GM18499 (cell line): ENCODE data around the gene AOC2.
"Not testable (repeated sequence)": the region's sequence is repeated elsewhere in the genome, so short reads cannot be mapped to it uniquely, and the experiment has no call there.

Experiments
- ATAC-seq: cut with Tn5 transposase; IDR thresholded peaks from one replicate; pipeline ENCODE4 v1.9.1; 2021; ENCODE audit warnings: moderate number of reproducible peaks; ENCODE audit not compliant: insufficient read depth, unreplicated experiment

AOC2 gene

GRCh38 chr17:42832213-42832933, 12.0 kb upstream of the AOC2 start:
- no peak for ATAC-seq

DNA sequence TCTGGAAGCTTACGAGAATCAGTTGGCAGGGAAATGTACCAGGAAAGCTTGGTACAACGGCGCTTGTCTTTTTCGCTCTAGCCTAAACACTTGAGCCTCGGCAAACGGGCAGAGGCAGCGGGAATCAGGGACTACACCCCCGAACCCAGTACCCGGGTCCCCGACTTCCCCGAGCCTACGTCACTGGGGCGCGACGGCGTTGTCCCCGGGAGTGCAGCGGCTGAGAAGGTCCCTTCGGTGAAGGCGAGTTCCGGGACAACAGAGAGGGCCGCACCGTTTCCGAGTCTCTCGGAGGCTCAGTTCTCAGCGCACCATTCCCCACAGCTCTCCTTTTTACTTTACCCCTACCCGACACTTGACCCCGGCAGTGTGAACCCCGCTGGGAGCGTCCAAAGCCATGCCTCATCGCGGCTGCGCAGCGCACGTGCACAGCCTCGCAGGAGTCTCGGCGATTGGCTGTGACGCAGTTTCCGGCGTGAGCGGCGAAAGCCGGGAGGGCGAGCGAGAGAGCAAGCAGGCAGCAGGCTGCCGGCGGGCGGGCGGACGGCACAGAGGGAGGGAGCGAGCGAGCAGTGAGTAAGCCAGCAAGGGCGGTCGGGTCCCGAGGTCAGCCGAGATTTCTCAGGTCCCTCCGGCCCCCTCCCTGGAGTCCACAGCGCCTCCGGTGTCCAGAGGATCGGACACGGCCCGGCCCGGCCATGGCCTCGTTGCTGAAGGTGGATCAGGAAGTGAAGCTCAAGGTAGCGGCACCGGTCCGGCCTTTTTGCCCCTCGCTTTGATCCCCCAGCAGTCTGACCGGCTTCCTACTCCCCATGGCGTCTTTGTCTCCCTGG, 11.2 kb upstream of the AOC2 start, which contains the start of gene PSME3:
TSS of gene PSME3 (plus strand) at position 464 of the 833 bp plus-strand sequence. CDS start at position 699, 235 bp downstream.
- no peak for ATAC-seq

GRCh38 chr17:42833767-42834422, 10.5 kb upstream of the AOC2 start:
- no peak for ATAC-seq

- no peak for ATAC-seq
Measured at GRCh38 chr17:42835732-42836131, 8.6 kb upstream of the AOC2 start.

DNA sequence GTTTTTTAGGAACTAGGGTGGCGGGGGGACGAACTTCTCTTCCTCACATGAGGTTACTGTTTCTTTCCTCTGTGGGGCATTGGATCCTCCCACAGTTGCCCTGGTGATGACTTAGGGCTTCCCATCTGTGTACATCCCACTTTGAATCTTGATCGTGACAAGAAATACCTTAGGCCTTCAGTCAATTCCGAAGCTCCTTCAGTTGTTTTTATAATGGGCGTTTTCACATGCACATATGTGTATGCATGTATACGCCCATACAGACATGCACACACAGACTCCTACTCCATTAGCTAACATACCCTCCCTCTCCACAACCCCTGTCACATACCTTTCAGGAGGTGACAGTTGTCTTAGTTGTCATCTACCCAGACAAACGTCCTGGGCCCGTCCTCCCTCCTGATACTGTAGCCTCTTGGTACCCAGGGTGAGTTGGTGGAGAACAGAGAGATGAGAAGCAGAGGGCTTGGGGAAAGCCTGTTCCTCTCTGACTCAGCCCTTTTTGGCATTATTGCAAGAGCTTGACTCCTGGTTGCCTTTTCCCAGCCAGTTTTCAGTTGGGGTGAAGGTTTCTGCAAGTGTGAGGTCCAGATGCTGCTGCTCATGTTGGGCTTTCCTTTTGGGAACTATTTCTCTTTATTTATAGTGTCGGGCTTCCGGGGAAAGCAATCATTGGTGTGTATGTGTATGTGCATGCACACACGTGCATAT, 2.2 kb upstream of the AOC2 start:
- ATAC-seq, result no peak

DNA sequence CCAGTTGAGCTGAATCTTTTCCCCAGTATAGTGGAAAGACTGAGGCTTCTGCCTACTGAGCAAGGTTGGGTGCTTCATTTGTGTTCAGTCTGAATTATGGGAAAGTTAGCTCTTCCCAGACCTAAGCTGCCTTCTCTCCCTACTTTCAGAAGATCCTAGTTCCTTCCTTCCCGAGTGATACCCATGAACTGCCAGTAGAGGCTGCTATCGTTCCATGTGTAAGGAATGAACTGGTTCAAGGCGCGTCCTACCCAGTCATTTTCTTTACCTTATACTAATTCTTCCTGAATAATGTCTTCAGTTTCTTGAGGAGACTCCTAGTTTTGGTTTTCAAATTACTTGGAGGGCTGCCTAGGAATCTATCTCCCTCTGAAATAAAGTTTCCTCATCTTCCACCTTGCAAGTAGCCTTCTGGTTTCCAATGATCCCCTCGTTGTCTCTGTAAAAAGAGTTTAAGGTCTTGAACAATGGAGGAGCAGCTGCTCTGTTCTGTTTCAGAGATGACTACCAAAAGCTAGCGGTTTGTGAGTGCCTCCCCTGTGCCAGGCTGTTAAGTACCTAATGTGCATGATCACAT, 934 bp upstream of the AOC2 start:
- no peak for ATAC-seq

GRCh38 chr17:42844761-42845555, 578 bp downstream of the AOC2 start:
- no peak for ATAC-seq

GRCh38 chr17:42845556-42845917, 1.2 kb downstream of the AOC2 start:
- ATAC-seq, result no peak

GRCh38 chr17:42845918-42846593, 1.7 kb downstream of the AOC2 start:
- no peak for ATAC-seq

DNA sequence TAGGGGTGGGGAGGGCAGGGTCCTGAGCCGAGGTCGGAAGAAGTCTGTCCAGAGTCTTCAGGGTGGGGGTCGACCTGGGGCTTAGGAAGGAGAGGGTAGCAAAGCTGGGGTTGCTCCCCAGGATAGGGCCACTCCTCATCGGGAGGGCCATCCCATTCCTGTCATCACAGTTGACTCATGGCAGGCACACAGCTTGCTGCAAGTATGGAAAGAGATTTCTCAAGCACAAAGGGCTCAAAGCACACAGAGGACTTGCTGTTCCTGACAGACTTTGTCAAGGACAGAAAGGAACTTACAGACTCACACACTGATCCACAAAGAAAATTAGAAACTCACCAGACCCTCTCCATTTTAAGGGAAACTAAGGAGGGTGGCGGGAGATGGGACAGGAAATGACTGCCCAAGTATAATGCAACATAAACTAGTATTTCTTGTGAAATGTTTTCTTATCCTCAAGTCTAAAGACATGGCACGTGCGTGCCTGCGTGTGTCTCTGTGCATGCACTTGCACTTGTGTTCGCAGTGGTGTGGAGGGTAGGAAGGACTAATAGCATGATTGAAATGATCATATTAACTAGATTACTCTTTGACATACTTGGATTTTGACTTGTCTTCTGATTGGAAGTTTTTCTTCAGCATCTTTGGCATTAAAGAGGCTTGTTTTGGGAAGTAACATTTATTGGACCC, 2.4 kb downstream of the AOC2 start:
- no peak for ATAC-seq

GRCh38 chr17:42848093-42848492, 3.7 kb downstream of the AOC2 start:
- ATAC-seq, result no peak

GRCh38 chr17:42849031-42849430, 4.7 kb downstream of the AOC2 start:
- no peak for ATAC-seq

GRCh38 chr17:42849451-42850181, 5.2 kb downstream of the AOC2 start:
- ATAC-seq, result no peak

GRCh38 chr17:42850954-42851353, 6.6 kb downstream of the AOC2 start, which contains the start of gene AOC3:
TSS of gene AOC3 (plus strand) at chr17:42851199. CDS start at chr17:42851344, 145 bp downstream.
- no peak for ATAC-seq

DNA sequence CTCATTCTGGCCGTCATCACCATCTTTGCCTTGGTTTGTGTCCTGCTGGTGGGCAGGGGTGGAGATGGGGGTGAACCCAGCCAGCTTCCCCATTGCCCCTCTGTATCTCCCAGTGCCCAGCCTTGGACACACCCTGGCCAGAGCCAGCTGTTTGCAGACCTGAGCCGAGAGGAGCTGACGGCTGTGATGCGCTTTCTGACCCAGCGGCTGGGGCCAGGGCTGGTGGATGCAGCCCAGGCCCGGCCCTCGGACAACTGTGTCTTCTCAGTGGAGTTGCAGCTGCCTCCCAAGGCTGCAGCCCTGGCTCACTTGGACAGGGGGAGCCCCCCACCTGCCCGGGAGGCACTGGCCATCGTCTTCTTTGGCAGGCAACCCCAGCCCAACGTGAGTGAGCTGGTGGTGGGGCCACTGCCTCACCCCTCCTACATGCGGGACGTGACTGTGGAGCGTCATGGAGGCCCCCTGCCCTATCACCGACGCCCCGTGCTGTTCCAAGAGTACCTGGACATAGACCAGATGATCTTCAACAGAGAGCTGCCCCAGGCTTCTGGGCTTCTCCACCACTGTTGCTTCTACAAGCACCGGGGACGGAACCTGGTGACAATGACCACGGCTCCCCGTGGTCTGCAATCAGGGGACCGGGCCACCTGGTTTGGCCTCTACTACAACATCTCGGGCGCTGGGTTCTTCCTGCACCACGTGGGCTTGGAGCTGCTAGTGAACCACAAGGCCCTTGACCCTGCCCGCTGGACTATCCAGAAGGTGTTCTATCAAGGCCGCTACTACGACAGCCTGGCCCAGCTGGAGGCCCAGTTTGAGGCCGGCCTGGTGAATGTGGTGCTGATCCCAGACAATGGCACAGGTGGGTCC, 7.2 kb downstream of the AOC2 start:
- ATAC-seq, result not testable (repeated sequence)

- ATAC-seq, result no peak
Measured at GRCh38 chr17:42852351-42852750, 8.0 kb downstream of the AOC2 start.

DNA sequence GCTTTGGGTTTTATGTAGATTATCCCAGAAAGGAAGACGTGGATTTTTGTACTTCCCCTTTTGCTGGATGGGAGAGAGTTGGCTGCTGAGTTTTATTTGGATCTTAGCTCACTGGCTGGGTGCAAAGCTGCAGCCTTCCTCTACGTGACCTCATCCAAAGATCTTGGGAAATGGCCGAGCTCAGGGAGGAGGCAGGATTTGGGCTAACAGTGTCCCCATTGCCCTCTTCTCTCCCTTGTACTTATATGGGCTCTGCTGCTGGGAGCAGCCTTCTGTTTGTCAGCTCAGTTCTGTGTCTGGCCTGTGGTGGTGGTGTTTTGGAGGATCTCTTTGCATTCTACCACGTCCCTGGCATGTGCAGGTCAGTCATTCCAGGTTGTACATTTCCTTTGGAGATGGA, 8.6 kb downstream of the AOC2 start:
- ATAC-seq, result no peak
